DOHH2 (cell line): Measurements from ENCODE around the gene TSHZ1.

Experiments
- H3F3A ChIP-seq: fragments of 200-600 bp; sonication (generic), shearing (Covaris generic); 2 replicates; pipeline ENCODE4 v1.6.0; 2016; ENCODE audit warnings: antibody characterized with exemption, mild to moderate bottlenecking; ENCODE audit not compliant: control insufficient read depth, insufficient read depth
- H3K27ac ChIP-seq: fragments of 200-600 bp; sonication (generic); 2 replicates; pipeline ENCODE4 v1.5.1; 2014; ENCODE audit warnings: low read depth, mild to moderate bottlenecking, low read length, moderate library complexity
- H3K27me3 ChIP-seq: fragments of 200-600 bp; sonication (generic); 2 replicates; pipeline ENCODE4 v1.6.1; 2014; ENCODE audit warnings: mild to moderate bottlenecking, low read length, mixed read lengths; ENCODE audit not compliant: control insufficient read depth
- H3K36me3 ChIP-seq: fragments of 200-600 bp; sonication (generic); 2 replicates; pipeline ENCODE4 v1.6.1; 2014; ENCODE audit warnings: mild to moderate bottlenecking, low read length, moderate library complexity, mixed read lengths; ENCODE audit not compliant: control insufficient read depth
- H3K4me1 ChIP-seq: fragments of 200-600 bp; sonication (generic); 2 replicates; pipeline ENCODE4 v1.6.1; 2014; ENCODE audit warnings: mild to moderate bottlenecking, low read length, mixed read lengths; ENCODE audit not compliant: control insufficient read depth
- H3K4me2 ChIP-seq: fragments of 200-600 bp; sonication (generic); 2 replicates; pipeline ENCODE4 v1.6.0; 2014; ENCODE audit warnings: mild to moderate bottlenecking, low read length, moderate library complexity
- H3K4me3 ChIP-seq: fragments of 200-600 bp; sonication (generic); 2 replicates; pipeline ENCODE4 v1.5.1; 2014; ENCODE audit warnings: mild to moderate bottlenecking, low read length, mixed read lengths
- H3K79me2 ChIP-seq: fragments of 200-600 bp; sonication (generic); 2 replicates; pipeline ENCODE4 v1.6.1; 2014; ENCODE audit warnings: mild to moderate bottlenecking, low read length, mixed read lengths; ENCODE audit not compliant: control insufficient read depth
- H3K9me2 ChIP-seq: fragments of 200-600 bp; sonication (generic); replicated peaks from 2 replicates; pipeline ENCODE4 v1.6.1; 2014; ENCODE audit warnings: mild to moderate bottlenecking, low read length, mixed read lengths; ENCODE audit not compliant: control insufficient read depth
- H3K9me3 ChIP-seq: fragments of 200-600 bp; sonication (generic); 2 replicates; pipeline ENCODE4 v1.6.1; 2014; ENCODE audit warnings: antibody characterized with exemption, low read length, mixed read lengths; ENCODE audit not compliant: control insufficient read depth, insufficient read depth
- H4K20me1 ChIP-seq: fragments of 200-600 bp; sonication (generic); 2 replicates; pipeline ENCODE4 v1.6.0; 2014; ENCODE audit warnings: low read depth, mild to moderate bottlenecking, antibody characterized with exemption, low read length, moderate library complexity; ENCODE audit not compliant: control insufficient read depth, insufficient read depth
- EZH2phosphoT487 ChIP-seq: fragments of 200-600 bp; sonication (generic); IDR thresholded peaks from 2 replicates; pipeline ENCODE4 v1.6.1; 2017; ENCODE audit warnings: borderline replicate concordance, mild to moderate bottlenecking, antibody characterized with exemption, low read length, moderate library complexity, mixed read lengths
- TF ChIP-seq, protein P1 (sequence below): fragments of 200-600 bp; sonication (generic); IDR thresholded peaks from one replicate; pipeline ENCODE4 v1.5.1; 2014; ENCODE audit warnings: antibody characterized with exemption, mild to moderate bottlenecking, low read depth, low read length; ENCODE audit not compliant: poor library complexity, severe bottlenecking

TSHZ1 gene

DNA sequence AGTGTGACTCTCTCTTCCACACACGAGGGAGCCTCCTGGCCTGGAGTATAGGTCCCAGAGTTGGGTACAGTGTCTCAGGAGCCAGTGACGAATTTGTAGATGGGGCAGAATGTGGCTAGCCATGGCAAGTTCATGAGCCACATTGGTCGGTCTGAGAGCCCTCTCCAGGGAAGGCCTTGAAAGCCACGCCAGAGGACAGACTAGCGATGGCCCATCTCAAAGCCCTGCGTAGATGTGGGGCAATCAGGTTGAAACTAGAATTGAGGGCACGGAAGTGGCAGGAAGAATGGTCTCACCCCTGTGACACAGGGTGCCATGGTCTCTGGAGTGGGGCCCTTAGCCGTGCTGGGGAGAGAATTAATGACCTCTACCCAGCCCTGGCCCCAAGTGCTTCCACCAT, 106.2 kb downstream of the TSHZ1 start:
- Histone ChIP-seq H3F3A (no peaks in the 10 kb centered on the region), H3K27ac (no peak overlapping the region), H3K4me1 (no peaks in the 10 kb centered on the region), H3K79me2 (no peaks in the 10 kb centered on the region), H3K27me3 (no peaks in the 10 kb centered on the region), H3K9me2 (no peaks in the 10 kb centered on the region), H3K4me3 (no peak overlapping the region), H3K36me3 (no peaks in the 10 kb centered on the region), H3K4me2 (no peak overlapping the region), H4K20me1 (no peaks in the 10 kb centered on the region), H3K9me3 (no peaks in the 10 kb centered on the region)
- TF ChIP-seq EZH2phosphoT487 = no peak
- TF ChIP-seq, protein P1, sequence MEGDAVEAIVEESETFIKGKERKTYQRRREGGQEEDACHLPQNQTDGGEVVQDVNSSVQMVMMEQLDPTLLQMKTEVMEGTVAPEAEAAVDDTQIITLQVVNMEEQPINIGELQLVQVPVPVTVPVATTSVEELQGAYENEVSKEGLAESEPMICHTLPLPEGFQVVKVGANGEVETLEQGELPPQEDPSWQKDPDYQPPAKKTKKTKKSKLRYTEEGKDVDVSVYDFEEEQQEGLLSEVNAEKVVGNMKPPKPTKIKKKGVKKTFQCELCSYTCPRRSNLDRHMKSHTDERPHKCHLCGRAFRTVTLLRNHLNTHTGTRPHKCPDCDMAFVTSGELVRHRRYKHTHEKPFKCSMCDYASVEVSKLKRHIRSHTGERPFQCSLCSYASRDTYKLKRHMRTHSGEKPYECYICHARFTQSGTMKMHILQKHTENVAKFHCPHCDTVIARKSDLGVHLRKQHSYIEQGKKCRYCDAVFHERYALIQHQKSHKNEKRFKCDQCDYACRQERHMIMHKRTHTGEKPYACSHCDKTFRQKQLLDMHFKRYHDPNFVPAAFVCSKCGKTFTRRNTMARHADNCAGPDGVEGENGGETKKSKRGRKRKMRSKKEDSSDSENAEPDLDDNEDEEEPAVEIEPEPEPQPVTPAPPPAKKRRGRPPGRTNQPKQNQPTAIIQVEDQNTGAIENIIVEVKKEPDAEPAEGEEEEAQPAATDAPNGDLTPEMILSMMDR = no peak

DNA sequence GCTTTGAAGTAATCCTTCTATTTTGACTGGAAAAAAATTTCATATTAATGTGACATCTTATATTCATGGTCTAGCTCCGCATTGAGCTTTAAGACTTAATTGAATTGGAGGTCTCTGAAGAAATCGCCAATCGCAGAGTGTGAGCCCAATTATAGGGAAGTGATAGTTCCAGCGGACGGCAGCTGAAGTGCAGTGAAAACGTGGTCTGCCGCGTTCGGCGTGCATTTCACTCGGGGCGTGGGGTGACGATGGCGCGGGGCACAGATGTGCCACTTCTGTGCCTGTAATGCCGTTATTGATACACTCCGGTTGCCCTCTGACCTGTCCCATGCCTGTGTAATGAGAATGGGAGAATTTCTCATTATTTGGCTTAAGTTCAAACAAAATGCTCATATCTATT, 106.7 kb downstream of the TSHZ1 start:
- Histone ChIP-seq H3K9me2 (no peaks in the 10 kb centered on the region), H3K4me3 (no peak overlapping the region), H3K4me1 (no peaks in the 10 kb centered on the region), H3K27me3 (no peaks in the 10 kb centered on the region), H3K27ac (no peak overlapping the region), H3K36me3 (no peaks in the 10 kb centered on the region), H3K9me3 (no peaks in the 10 kb centered on the region), H4K20me1 (no peaks in the 10 kb centered on the region), H3K79me2 (no peaks in the 10 kb centered on the region), H3K4me2 (no peak overlapping the region), H3F3A (no peaks in the 10 kb centered on the region)
- no peak for TF ChIP-seq EZH2phosphoT487
- TF ChIP-seq, protein P1 = no peak

DNA sequence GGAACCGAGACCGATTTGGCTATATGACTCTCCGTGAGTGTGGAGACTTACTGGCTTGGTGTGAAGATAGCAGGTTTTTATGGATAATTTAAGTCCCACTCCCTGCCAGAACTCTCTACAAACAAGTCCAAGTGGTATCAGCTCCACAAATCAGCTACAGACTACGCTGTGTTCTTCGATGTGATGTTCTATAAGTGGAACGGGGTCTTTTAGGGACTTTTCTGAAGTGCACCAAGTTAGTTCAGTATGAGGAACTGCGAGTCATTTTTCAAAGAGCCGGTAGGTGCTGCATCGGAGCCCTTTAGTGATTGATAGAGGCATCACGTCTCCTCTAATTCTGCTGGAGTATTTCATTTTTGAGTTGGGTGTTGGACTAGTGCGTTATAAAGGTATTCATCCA, 107.1 kb downstream of the TSHZ1 start:
- Histone ChIP-seq H3K9me2 (no peaks in the 10 kb centered on the region), H3K36me3 (no peaks in the 10 kb centered on the region), H3F3A (no peaks in the 10 kb centered on the region), H3K4me1 (no peaks in the 10 kb centered on the region), H3K27ac (no peak overlapping the region), H3K79me2 (no peaks in the 10 kb centered on the region), H4K20me1 (no peaks in the 10 kb centered on the region), H3K9me3 (no peaks in the 10 kb centered on the region), H3K27me3 (no peaks in the 10 kb centered on the region), H3K4me2 (no peak overlapping the region), H3K4me3 (no peak overlapping the region)
- TF ChIP-seq, protein P1 = no peak
- no peak for TF ChIP-seq EZH2phosphoT487

DNA sequence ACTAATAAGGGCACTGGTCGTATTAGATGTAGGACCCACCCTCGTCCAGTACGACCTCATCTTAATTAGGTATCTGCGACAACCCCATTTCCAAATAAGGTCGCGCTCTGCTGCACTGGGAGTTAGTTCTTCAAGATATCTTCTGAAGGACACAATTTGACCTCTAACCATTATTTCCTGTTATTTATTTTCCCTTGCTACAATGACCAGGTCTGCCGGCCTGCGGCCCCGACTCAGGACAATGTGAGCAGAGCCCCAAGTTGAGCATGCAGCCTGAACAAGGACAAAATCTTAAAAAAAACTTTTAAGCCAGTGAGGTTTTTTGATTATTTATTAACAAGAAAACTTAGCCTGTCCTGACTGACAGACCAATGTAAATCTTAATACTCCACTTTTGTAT, 109.3 kb downstream of the TSHZ1 start:
- H4K20me1 ChIP-seq = no peaks in the 10 kb centered on the region
- H3F3A ChIP-seq = no peaks in the 10 kb centered on the region
- TF ChIP-seq, protein P1 = no peak
- no peak for TF ChIP-seq EZH2phosphoT487
- no peaks in the 10 kb centered on the region for H3K79me2 ChIP-seq
- H3K36me3 ChIP-seq = no peaks in the 10 kb centered on the region
- no peak overlapping the region for H3K4me2 ChIP-seq
- no peaks in the 10 kb centered on the region for H3K4me1 ChIP-seq
- H3K27ac ChIP-seq = no peak overlapping the region
- H3K9me3 ChIP-seq = no peaks in the 10 kb centered on the region
- no peak overlapping the region for H3K4me3 ChIP-seq
- H3K27me3 ChIP-seq = no peaks in the 10 kb centered on the region
- H3K9me2 ChIP-seq = no peaks in the 10 kb centered on the region
